H9 (cell line): ENCODE results near the gene CR1. TPM values are rescaled to one million over a fixed set of nuclear protein-coding genes. Genes with fewer than 3 reads are reported as not detected.

Experiments used
- DNase-seq: peaks from one replicate; pipeline ENCODE4 v3.0.0-alpha.2; 2017
- H2AFZ ChIP-seq: one replicate; pipeline ENCODE4 v1.6.1; 2013; ENCODE audit warnings: mild to moderate bottlenecking, low read length, control low read depth, moderate library complexity
- H2AK5ac ChIP-seq: 2 replicates; pipeline ENCODE4 v1.6.1; 2013; ENCODE audit warnings: low read length, control low read depth, mixed read lengths; ENCODE audit not compliant: insufficient read length
- H2BK120ac ChIP-seq: one replicate; pipeline ENCODE4 v1.6.1; 2013; ENCODE audit warnings: low read depth, mild to moderate bottlenecking, low read length, control low read depth, inconsistent platforms; ENCODE audit not compliant: poor library complexity, severe bottlenecking
- H2BK12ac ChIP-seq: 2 replicates; pipeline ENCODE4 v1.6.1; 2013; ENCODE audit warnings: low read length, control low read depth, mixed read lengths, low read depth; ENCODE audit not compliant: insufficient read length
- H2BK15ac ChIP-seq: 2 replicates; pipeline ENCODE4 v1.6.1; 2013; ENCODE audit warnings: low read depth, low read length, control low read depth
- H2BK20ac ChIP-seq: one replicate; pipeline ENCODE4 v1.6.1; 2013; ENCODE audit warnings: low read depth, mild to moderate bottlenecking, low read length, control low read depth, inconsistent platforms; ENCODE audit not compliant: poor library complexity, severe bottlenecking
- H2BK5ac ChIP-seq: 2 replicates; pipeline ENCODE4 v1.6.1; 2013; ENCODE audit warnings: low read length, control low read depth, mixed read lengths; ENCODE audit not compliant: insufficient read length
- H3K14ac ChIP-seq: 2 replicates; pipeline ENCODE4 v1.6.1; 2013; ENCODE audit warnings: low read length, control low read depth; ENCODE audit not compliant: insufficient read depth
- H3K18ac ChIP-seq: 2 replicates; pipeline ENCODE4 v1.6.1; 2013; ENCODE audit warnings: low read depth, mild to moderate bottlenecking, mixed read lengths, low read length, control low read depth; ENCODE audit not compliant: insufficient read length
- H3K23ac ChIP-seq: 2 replicates; pipeline ENCODE4 v1.6.1; 2013; ENCODE audit warnings: low read length, control low read depth, mixed read lengths, low read depth; ENCODE audit not compliant: insufficient read length
- H3K23me2 ChIP-seq: 2 replicates; pipeline ENCODE4 v1.6.1; 2013; ENCODE audit warnings: low read depth, mild to moderate bottlenecking, mixed read lengths, low read length, control low read depth; ENCODE audit not compliant: insufficient read length, poor library complexity, severe bottlenecking
- H3K27ac ChIP-seq: 2 replicates; pipeline ENCODE4 v1.5.1; 2013; ENCODE audit warnings: low read length, control low read depth, mixed read lengths, low read depth; ENCODE audit not compliant: insufficient read length
- H3K27me3 ChIP-seq: 2 replicates; pipeline ENCODE4 v1.6.1; 2013; ENCODE audit warnings: low read length, control low read depth, inconsistent platforms; ENCODE audit not compliant: insufficient read depth
- H3K4ac ChIP-seq: 2 replicates; pipeline ENCODE4 v1.6.1; 2013; ENCODE audit warnings: low read depth, mild to moderate bottlenecking, control low read depth, inconsistent platforms, low read length, moderate library complexity
- H3K4me1 ChIP-seq: 2 replicates; pipeline ENCODE4 v1.6.1; 2013; ENCODE audit warnings: low read length, control low read depth, inconsistent platforms; ENCODE audit not compliant: insufficient read depth
- H3K4me2 ChIP-seq: 2 replicates; pipeline ENCODE4 v1.6.1; 2013; ENCODE audit warnings: low read length, control low read depth, mixed read lengths; ENCODE audit not compliant: insufficient read length, insufficient read depth
- H3K56ac ChIP-seq: 2 replicates; pipeline ENCODE4 v1.6.1; 2013; ENCODE audit warnings: low read depth, mild to moderate bottlenecking, mixed read lengths, low read length, control low read depth; ENCODE audit not compliant: insufficient read length
- H3K79me1 ChIP-seq: 2 replicates; pipeline ENCODE4 v1.6.1; 2013; ENCODE audit warnings: low read depth, mild to moderate bottlenecking, moderate library complexity, low read length, control low read depth, inconsistent platforms; ENCODE audit not compliant: insufficient read depth, poor library complexity, severe bottlenecking
- H3K79me2 ChIP-seq: 2 replicates; pipeline ENCODE4 v1.6.1; 2013; ENCODE audit warnings: low read length, control low read depth, inconsistent platforms; ENCODE audit not compliant: insufficient read depth
- H3K9ac ChIP-seq: 2 replicates; pipeline ENCODE4 v1.6.1; 2013; ENCODE audit warnings: low read length, control low read depth, mixed read lengths; ENCODE audit not compliant: insufficient read length; ENCODE audit errors: extremely low read depth
- H3K9me3 ChIP-seq: one replicate; pipeline ENCODE4 v1.6.1; 2013; ENCODE audit warnings: low read depth, low read length, inconsistent platforms; ENCODE audit not compliant: control insufficient read depth
- H3T11ph ChIP-seq: one replicate; pipeline ENCODE4 v1.6.1; 2013; ENCODE audit warnings: mild to moderate bottlenecking, low read length, control low read depth, inconsistent platforms
- H4K20me1 ChIP-seq: one replicate; pipeline ENCODE4 v1.6.1; 2013; ENCODE audit not compliant: control insufficient read depth, insufficient read length, insufficient read depth
- H4K5ac ChIP-seq: 2 replicates; pipeline ENCODE4 v1.6.1; 2013; ENCODE audit warnings: low read depth, mild to moderate bottlenecking, mixed read lengths, low read length, control low read depth; ENCODE audit not compliant: insufficient read length
- H4K8ac ChIP-seq: replicated peaks from 2 replicates; pipeline ENCODE4 v1.6.1; 2013; ENCODE audit warnings: low read length, control low read depth, mixed read lengths, low read depth; ENCODE audit not compliant: insufficient read length
- H4K91ac ChIP-seq: 2 replicates; pipeline ENCODE4 v1.6.1; 2013; ENCODE audit warnings: low read depth, mild to moderate bottlenecking, moderate library complexity, mixed read lengths, low read length, control low read depth; ENCODE audit not compliant: insufficient read length
- H3K27ac Mint-ChIP-seq, 3 experiments: 2 replicates in 2 of 3; 3 replicates in 1 of 3; pipeline ENCODE4 v1.8.0; 2020 to 2021; ENCODE audit warnings: mixed read lengths in 3 of 3, mild to moderate bottlenecking in 1 of 3, moderate library complexity in 1 of 3
- H3K27me3 Mint-ChIP-seq: 2 replicates; pipeline ENCODE4 v1.8.0; 2021; ENCODE audit warnings: low read depth, mild to moderate bottlenecking, moderate library complexity, mixed read lengths
- H3K36me3 Mint-ChIP-seq, 3 experiments: 2 replicates in 2 of 3; 3 replicates in 1 of 3; pipeline ENCODE4 v1.8.0; 2020 to 2021; ENCODE audit warnings: low read depth in 3 of 3, mixed read lengths in 3 of 3; ENCODE audit not compliant: insufficient read depth in 1 of 3
- H3K4me1 Mint-ChIP-seq, 2 experiments: 2 replicates each; pipeline ENCODE4 v1.8.0; 2020; ENCODE audit warnings: mixed read lengths in 2 of 2
- H3K4me3 Mint-ChIP-seq, 2 experiments: 2 replicates in 1 of 2; 3 replicates in 1 of 2; pipeline ENCODE4 v1.8.0; 2020 to 2021; ENCODE audit warnings: mild to moderate bottlenecking in 2 of 2, mixed read lengths in 2 of 2, moderate library complexity in 1 of 2
- H3K9me3 Mint-ChIP-seq, 2 experiments: 2 replicates in 1 of 2; 3 replicates in 1 of 2; pipeline ENCODE4 v1.8.0; 2020; ENCODE audit warnings: mild to moderate bottlenecking in 2 of 2, mixed read lengths in 2 of 2, moderate library complexity in 1 of 2
- CTCF ChIP-seq: fragments of 200-600 bp; sonication (generic); conservative IDR thresholded peaks from 3 replicates; pipeline ENCODE4 v1.8.0; 2021; ENCODE audit warnings: antibody characterized with exemption, mild to moderate bottlenecking
- WGBS: extraction: QIAGEN DNeasy Blood & Tissue Kit; methylation state at CpG from one replicate; pipeline ENCODE4 v1.1.7; 2013; ENCODE audit warnings: missing lambda C conversion rate, low lambda C conversion rate, mixed read lengths; ENCODE audit not compliant: insufficient read length; ENCODE audit errors: extremely low coverage; 5-methylcytosine and 5-hydroxymethylcytosine counted together
- total RNA-seq: library from RNA; stranded (reverse); gene quantifications from 2 replicates; pipeline ENCODE4 v1.2.1, GENCODE V29; 2021

CR1 gene
- total RNA-seq, 1 experiment from 2014 or later, result 0.04 TPM

- H2AFZ ChIP-seq, result peak overlapping the region; percentile 52
- no peak overlapping the region for H3K56ac ChIP-seq
- H3K23ac ChIP-seq, result no peak overlapping the region
- H3K4ac ChIP-seq, result no peak overlapping the region
- no peaks in the 10 kb centered on the region for H3K79me1 ChIP-seq
- Mint-ChIP-seq H3K4me3 (no peak overlapping the region), H3K36me3 (peaks cover 0 to 14% (median 3%) of the 10 kb centered on the region in 3 experiments; a peak in 4 of 7 replicates), H3K4me1 (peaks cover 12 to 16% of the 10 kb centered on the region in 2 experiments), H3K27ac (no peak overlapping the region), H3K27me3 (no peaks in the 10 kb centered on the region; the same call in 1 of the 2 replicates), H3K9me3 (peaks cover 9 to 13% of the 10 kb centered on the region in 2 experiments; a peak in 4 of 5 replicates)
- H3T11ph ChIP-seq, result no peak overlapping the region
- DNase-seq, result peak; percentile 52
- H3K4me2 ChIP-seq, result no peak overlapping the region
- H3K14ac ChIP-seq, result no peak overlapping the region
- no peak overlapping the region for H3K18ac ChIP-seq
- H2BK20ac ChIP-seq, result no peak overlapping the region
- peaks cover 3% of the 10 kb centered on the region; the same call in 1 of the 2 replicates for H3K27me3 ChIP-seq
- H4K8ac ChIP-seq, result no peak overlapping the region
- peak overlapping the region; percentile 44 for H3K9ac ChIP-seq
- peaks cover 5% of the 10 kb centered on the region for H3K23me2 ChIP-seq
- H4K91ac ChIP-seq, result no peak overlapping the region
- H3K27ac ChIP-seq, result no peak overlapping the region
- H2BK15ac ChIP-seq, result no peak overlapping the region
- no peak overlapping the region for H4K5ac ChIP-seq
- no peak overlapping the region for H2BK120ac ChIP-seq
- H3K4me1 ChIP-seq, result peaks cover 2% of the 10 kb centered on the region; the same call in 1 of the 2 replicates
- H3K79me2 ChIP-seq, result no peaks in the 10 kb centered on the region
- no peak overlapping the region for H2AK5ac ChIP-seq
- no peaks in the 10 kb centered on the region for H3K9me3 ChIP-seq
- peak; percentile 91 for TF ChIP-seq CTCF
- no peaks in the 10 kb centered on the region for H4K20me1 ChIP-seq
- no peak overlapping the region for H2BK5ac ChIP-seq
- no CpG with 5 or more reads among the region's 5 CpGs for WGBS
- H2BK12ac ChIP-seq, result no peak overlapping the region
These were observed 176.7 kb downstream of the CR1 start for GRCh38 chr1:207672522-207673130.
